Measurements from ENCODE around the gene VIT. TPM values are rescaled to one million over a fixed set of nuclear protein-coding genes. Genes with fewer than 3 reads are reported as not detected.

VIT gene
- total RNA-seq, 1 donor from 2014 or later = not detected

- no peaks in the 10 kb centered on the region for H3K9me3 Mint-ChIP-seq (ENCODE audit: unreplicated experiment)
- TF ChIP-seq EZH2 (IDR thresholded peaks at IDR 0.05; ENCODE audit: insufficient read depth, low read length) (no peak), CTCF (IDR thresholded peaks at IDR 0.05; ENCODE audit: insufficient read depth, low read depth, low read length) (no peak)
- H3K4me3 ChIP-seq (ENCODE audit: insufficient read depth, low read depth, low read length) = no peak overlapping the region
- H2AFZ ChIP-seq (ENCODE audit: low read depth, low read length) = no peak overlapping the region
- H3K36me3 Mint-ChIP-seq (ENCODE audit: low read depth, unreplicated experiment) = no peaks in the 10 kb centered on the region
- no peak overlapping the region for H3K4me2 ChIP-seq (ENCODE audit: low read length)
- H3K27me3 Mint-ChIP-seq (ENCODE audit: low read depth, unreplicated experiment) = no peaks in the 10 kb centered on the region
- no peaks in the 10 kb centered on the region for H3K27me3 ChIP-seq (ENCODE audit: insufficient read depth, low read length)
- DNase-seq (ENCODE audit: low read depth) = peak; percentile 20
- H4K20me1 ChIP-seq (ENCODE audit: insufficient read depth, low read length) = no peaks in the 10 kb centered on the region
- no peak overlapping the region for H3K27ac Mint-ChIP-seq (ENCODE audit: unreplicated experiment)
- no peak overlapping the region for H3K9ac ChIP-seq (ENCODE audit: low read length)
- no peak overlapping the region for H3K4me3 Mint-ChIP-seq (ENCODE audit: unreplicated experiment)
- H3K27ac ChIP-seq (ENCODE audit: low read depth, low read length) = no peak overlapping the region
- H3K4me1 Mint-ChIP-seq (ENCODE audit: low read depth, unreplicated experiment) = peaks cover 2% of the 10 kb centered on the region
- peaks cover 5% of the 10 kb centered on the region for H3K4me1 ChIP-seq (ENCODE audit: insufficient read depth, low read length)
- H3K36me3 ChIP-seq (ENCODE audit: insufficient read depth, low read length) = no peaks in the 10 kb centered on the region
- no peaks in the 10 kb centered on the region for H3K9me3 ChIP-seq (ENCODE audit: insufficient read depth, low read depth, low read length)
- FAIRE-seq = peak; percentile 39
- no peaks in the 10 kb centered on the region for H3K79me2 ChIP-seq (ENCODE audit: insufficient read depth, low read length)
Observed at GRCh38 chr2:36658277-36658748, 38.2 kb upstream of the VIT start.

GRCh38 chr2:36659218-36659617 is 37.3 kb upstream of the VIT start:
- FAIRE-seq (no peak), DNase-seq (ENCODE audit: low read depth) (no peak)
- H3K9me3 Mint-ChIP-seq (ENCODE audit: unreplicated experiment) = no peaks in the 10 kb centered on the region
- Histone ChIP-seq H3K4me1 (ENCODE audit: insufficient read depth, low read length) (peaks cover 5% of the 10 kb centered on the region), H3K36me3 (ENCODE audit: insufficient read depth, low read length) (no peaks in the 10 kb centered on the region), H3K9ac (ENCODE audit: low read length) (no peak overlapping the region), H3K4me2 (ENCODE audit: low read length) (no peak overlapping the region), H3K27me3 (ENCODE audit: insufficient read depth, low read length) (no peaks in the 10 kb centered on the region), H4K20me1 (ENCODE audit: insufficient read depth, low read length) (no peaks in the 10 kb centered on the region), H3K79me2 (ENCODE audit: insufficient read depth, low read length) (no peaks in the 10 kb centered on the region), H3K27ac (ENCODE audit: low read depth, low read length) (no peak overlapping the region), H2AFZ (ENCODE audit: low read depth, low read length) (no peak overlapping the region), H3K4me3 (ENCODE audit: insufficient read depth, low read depth, low read length) (no peak overlapping the region), H3K9me3 (ENCODE audit: insufficient read depth, low read depth, low read length) (no peaks in the 10 kb centered on the region)
- peaks cover 2% of the 10 kb centered on the region for H3K4me1 Mint-ChIP-seq (ENCODE audit: low read depth, unreplicated experiment)
- no peaks in the 10 kb centered on the region for H3K36me3 Mint-ChIP-seq (ENCODE audit: low read depth, unreplicated experiment)
- no peak overlapping the region for H3K4me3 Mint-ChIP-seq (ENCODE audit: unreplicated experiment)
- no peaks in the 10 kb centered on the region for H3K27me3 Mint-ChIP-seq (ENCODE audit: low read depth, unreplicated experiment)
- no peak for TF ChIP-seq CTCF (IDR thresholded peaks at IDR 0.05; ENCODE audit: insufficient read depth, low read depth, low read length)
- TF ChIP-seq EZH2 (IDR thresholded peaks at IDR 0.05; ENCODE audit: insufficient read depth, low read length) = no peak
- no peak overlapping the region for H3K27ac Mint-ChIP-seq (ENCODE audit: unreplicated experiment)

GRCh38 chr2:36659872-36660312 is 36.6 kb upstream of the VIT start:
- Histone ChIP-seq H3K4me3 (ENCODE audit: insufficient read depth, low read depth, low read length) (no peak overlapping the region), H3K9ac (ENCODE audit: low read length) (no peak overlapping the region), H3K9me3 (ENCODE audit: insufficient read depth, low read depth, low read length) (no peaks in the 10 kb centered on the region), H3K27ac (ENCODE audit: low read depth, low read length) (no peak overlapping the region), H2AFZ (ENCODE audit: low read depth, low read length) (no peak overlapping the region), H3K27me3 (ENCODE audit: insufficient read depth, low read length) (no peaks in the 10 kb centered on the region), H4K20me1 (ENCODE audit: insufficient read depth, low read length) (no peaks in the 10 kb centered on the region), H3K36me3 (ENCODE audit: insufficient read depth, low read length) (no peaks in the 10 kb centered on the region), H3K4me2 (ENCODE audit: low read length) (no peak overlapping the region), H3K79me2 (ENCODE audit: insufficient read depth, low read length) (no peaks in the 10 kb centered on the region), H3K4me1 (ENCODE audit: insufficient read depth, low read length) (peaks cover 5% of the 10 kb centered on the region)
- no peaks in the 10 kb centered on the region for H3K27me3 Mint-ChIP-seq (ENCODE audit: low read depth, unreplicated experiment)
- H3K4me3 Mint-ChIP-seq (ENCODE audit: unreplicated experiment) = no peak overlapping the region
- DNase-seq (ENCODE audit: low read depth) (peak; percentile 59), FAIRE-seq (peak; percentile 59)
- TF ChIP-seq EZH2 (IDR thresholded peaks at IDR 0.05; ENCODE audit: insufficient read depth, low read length) = no peak
- TF ChIP-seq CTCF (IDR thresholded peaks at IDR 0.05; ENCODE audit: insufficient read depth, low read depth, low read length) = no peak
- H3K9me3 Mint-ChIP-seq (ENCODE audit: unreplicated experiment) = no peaks in the 10 kb centered on the region
- peaks cover 2% of the 10 kb centered on the region for H3K4me1 Mint-ChIP-seq (ENCODE audit: low read depth, unreplicated experiment)
- H3K27ac Mint-ChIP-seq (ENCODE audit: unreplicated experiment) = no peak overlapping the region
- H3K36me3 Mint-ChIP-seq (ENCODE audit: low read depth, unreplicated experiment) = no peaks in the 10 kb centered on the region

Data from astrocyte (in vitro differentiated cells and primary cell).